Calu3 (cell line): Measurements from ENCODE around the gene POLDIP3. TPM values are rescaled to one million over a fixed set of nuclear protein-coding genes. Genes with fewer than 3 reads are reported as not detected.

Source experiments
- BruUV-seq: library from RNA; stranded (reverse); fragments of 400-500 nt; replicated peaks from 2 replicates; lab custom pipeline; 2021; lab: Mats Ljungman, UMichigan
- CTCF ChIA-PET: fragments of 300-600 bp; sonication (Branson Sonifier 250); formaldehyde crosslinking; loops from one replicate; lab custom pipeline; 2022; ENCODE audit warnings: antibody characterized with exemption; lab: Charles Lee
- DNase-seq: peaks from one replicate; pipeline ENCODE4 v3.0.0; 2022
- H3K27ac Mint-ChIP-seq: one replicate; pipeline ENCODE4 v1.8.0; 2022; ENCODE audit warnings: mixed read lengths; ENCODE audit not compliant: unreplicated experiment
- H3K27me3 Mint-ChIP-seq: one replicate; pipeline ENCODE4 v1.8.0; 2022; ENCODE audit warnings: mixed read lengths; ENCODE audit not compliant: unreplicated experiment
- H3K36me3 Mint-ChIP-seq: one replicate; pipeline ENCODE4 v1.8.0; 2022; ENCODE audit warnings: mild to moderate bottlenecking, moderate library complexity, mixed read lengths; ENCODE audit not compliant: insufficient read depth, unreplicated experiment
- H3K4me1 Mint-ChIP-seq: one replicate; pipeline ENCODE4 v1.8.0; 2022; ENCODE audit warnings: mild to moderate bottlenecking, low read depth, mixed read lengths; ENCODE audit not compliant: unreplicated experiment
- H3K4me3 Mint-ChIP-seq: one replicate; pipeline ENCODE4 v1.8.0; 2022; ENCODE audit warnings: mild to moderate bottlenecking, low read depth, moderate library complexity, mixed read lengths; ENCODE audit not compliant: unreplicated experiment
- H3K9me3 Mint-ChIP-seq: one replicate; pipeline ENCODE4 v1.8.0; 2022; ENCODE audit warnings: low read depth, mixed read lengths; ENCODE audit not compliant: unreplicated experiment
- CTCF ChIP-seq: fragments of 200-600 bp; IDR thresholded peaks from one replicate; pipeline ENCODE4 v1.8.0; 2022; ENCODE audit warnings: antibody characterized with exemption; ENCODE audit not compliant: unreplicated experiment
- intact Hi-C: fragments of 100-400 bp; cut with micrococcal nuclease; formaldehyde crosslinking; loops from one replicate; pipeline ENCODE4 v1.10.0; 2022; ENCODE audit not compliant: unreplicated experiment
- total RNA-seq: library from RNA; stranded (reverse); gene quantifications from 2 replicates; pipeline ENCODE4 v1.2.3, GENCODE V29; 2022

The POLDIP3 gene
- total RNA-seq, 1 experiment from 2014 or later: 60.1 TPM

- CTCF ChIA-PET: no interaction called here
- intact Hi-C loops: no loop called here
- H3K4me1 Mint-ChIP-seq: peaks cover 9% of the 10 kb centered on the region
- H3K4me3 Mint-ChIP-seq: no peak overlapping the region
- H3K27ac Mint-ChIP-seq: no peak overlapping the region
- no peaks in the 10 kb centered on the region for H3K27me3 Mint-ChIP-seq
- BruUV-seq: no TSS peak
- TF ChIP-seq CTCF: peak; percentile 34
- H3K36me3 Mint-ChIP-seq: peaks cover 53% of the 10 kb centered on the region
- no peaks in the 10 kb centered on the region for H3K9me3 Mint-ChIP-seq
- no peak for DNase-seq
These were observed 17.4 kb upstream of the POLDIP3 start for GRCh38 chr22:42632096-42632495.

- intact Hi-C loops: no loop called here
- no peak overlapping the region for H3K27ac Mint-ChIP-seq
- no peaks in the 10 kb centered on the region for H3K9me3 Mint-ChIP-seq
- no peak for TF ChIP-seq CTCF
- CTCF ChIA-PET: no interaction called here
- H3K36me3 Mint-ChIP-seq: peaks cover 61% of the 10 kb centered on the region
- no peak overlapping the region for H3K4me3 Mint-ChIP-seq
- no peaks in the 10 kb centered on the region for H3K27me3 Mint-ChIP-seq
- no TSS peak for BruUV-seq
- H3K4me1 Mint-ChIP-seq: peaks cover 9% of the 10 kb centered on the region
- no peak for DNase-seq
These were observed 16.4 kb upstream of the POLDIP3 start for GRCh38 chr22:42630901-42631602.

- Mint-ChIP-seq H3K4me1 (peaks cover under 1% of the 10 kb centered on the region), H3K4me3 (no peak overlapping the region), H3K9me3 (no peaks in the 10 kb centered on the region), H3K27ac (no peak overlapping the region), H3K36me3 (peaks cover 56% of the 10 kb centered on the region), H3K27me3 (no peaks in the 10 kb centered on the region)
- no peak for DNase-seq
- TF ChIP-seq CTCF: no peak
- CTCF ChIA-PET: no interaction called here
- intact Hi-C loops: no loop called here
- BruUV-seq: no TSS peak
These were observed 15.5 kb upstream of the POLDIP3 start for GRCh38 chr22:42630211-42630610.

DNA sequence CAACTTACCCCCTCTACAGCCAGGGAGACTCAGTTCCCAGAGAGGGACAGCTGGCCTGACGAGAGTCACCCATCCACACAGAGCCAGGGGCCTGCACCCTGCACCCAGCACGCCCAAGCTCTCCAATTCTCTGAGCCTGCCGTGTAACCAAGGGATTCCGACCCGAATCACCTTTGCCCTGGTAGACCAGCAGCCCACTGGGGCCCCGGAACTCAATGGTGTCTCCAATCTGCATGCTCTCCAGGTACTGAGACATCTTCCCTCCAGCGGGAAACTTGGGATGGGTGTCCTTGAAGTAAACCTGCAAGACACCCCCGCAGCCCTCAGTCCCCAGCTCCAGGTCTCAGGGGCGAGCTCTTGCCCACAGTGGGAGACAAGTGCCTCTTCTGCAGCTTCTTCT lies 13.3 kb upstream of the POLDIP3 start:
- BruUV-seq: no TSS peak
- CTCF ChIA-PET: no interaction called here
- H3K9me3 Mint-ChIP-seq: no peaks in the 10 kb centered on the region
- intact Hi-C loops: no loop called here
- H3K36me3 Mint-ChIP-seq: peaks cover 53% of the 10 kb centered on the region
- no peak overlapping the region for H3K4me3 Mint-ChIP-seq
- H3K27ac Mint-ChIP-seq: no peak overlapping the region
- no peak for TF ChIP-seq CTCF
- no peaks in the 10 kb centered on the region for H3K27me3 Mint-ChIP-seq
- no peak for DNase-seq
- no peaks in the 10 kb centered on the region for H3K4me1 Mint-ChIP-seq
